NCI-H1930 (cell line): ENCODE data around the gene EP300.
"Not testable (repeated sequence)": the region's sequence is repeated elsewhere in the genome, so short reads cannot be mapped to it uniquely, and the experiment has no call there.

Source experiments
- DNase-seq, 2 experiments: peaks; one replicate each; lab custom pipeline; 2025; lab: John Stamatoyannopoulos, UW

The EP300 gene

DNA sequence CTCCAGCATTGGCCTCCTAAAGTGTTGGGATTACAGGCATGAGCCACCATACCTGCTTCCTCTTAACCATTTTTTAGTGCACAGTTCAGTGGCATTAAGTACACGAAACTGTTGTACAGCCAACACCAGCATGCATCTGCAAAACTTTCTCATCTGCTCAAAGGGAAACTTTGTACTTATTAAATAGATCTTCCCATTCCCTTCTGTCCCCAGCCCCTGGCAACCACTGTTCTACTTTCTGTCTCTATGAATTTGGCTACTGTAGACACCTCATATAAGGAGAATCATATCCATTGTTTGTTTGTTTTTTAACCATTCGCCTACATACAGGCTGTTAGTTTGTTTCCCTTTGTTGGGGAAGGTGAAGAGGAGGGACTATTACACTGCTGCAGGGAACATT, 6.5 kb upstream of the EP300 start:
- no peak for DNase-seq

DNA sequence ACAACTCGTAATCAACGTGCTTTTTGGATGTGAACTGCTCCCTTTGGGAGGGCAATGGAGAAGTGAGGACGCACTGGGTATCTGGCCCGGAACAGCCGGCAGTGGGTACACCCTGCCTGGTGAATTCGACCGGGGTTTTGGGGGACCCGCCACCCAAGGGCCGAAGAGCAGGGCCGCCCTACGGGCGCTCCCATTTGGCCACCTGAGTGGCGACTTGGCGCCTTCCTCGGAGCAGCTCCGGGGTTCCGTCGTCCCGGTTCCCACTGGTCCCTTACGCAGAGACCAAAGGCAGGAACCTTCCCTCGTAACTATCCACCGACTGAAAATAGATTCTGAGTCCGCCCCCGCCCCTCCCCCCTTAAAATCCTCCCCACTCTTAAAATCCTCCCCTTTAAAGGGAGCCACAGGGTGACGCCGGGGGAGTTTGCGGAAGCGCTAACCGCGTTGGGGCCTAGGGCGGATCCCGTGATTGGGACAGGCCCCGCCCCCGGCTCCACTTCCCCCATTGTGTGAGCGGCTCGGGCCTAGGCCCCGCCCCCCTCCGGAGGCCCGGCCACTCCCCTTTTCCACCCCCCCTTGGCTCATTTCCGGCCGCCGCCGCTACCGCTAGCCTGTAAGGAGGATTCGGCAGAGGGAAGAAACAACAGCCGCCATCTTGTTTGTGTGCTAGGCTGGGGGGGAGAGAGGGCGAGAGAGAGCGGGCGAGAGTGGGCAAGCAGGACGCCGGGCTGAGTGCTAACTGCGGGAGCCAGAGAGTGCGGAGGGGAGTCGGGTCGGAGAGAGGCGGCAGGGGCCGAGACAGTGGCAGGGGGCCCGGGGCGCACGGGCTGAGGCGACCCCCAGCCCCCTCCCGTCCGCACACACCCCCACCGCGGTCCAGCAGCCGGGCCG, 1.0 kb upstream of the EP300 start:
- peak; percentile 95 to 97 for DNase-seq

GRCh38 chr22:41092847-41093411, 537 bp downstream of the EP300 start:
- DNase-seq, result peak in 1 of 2 experiments; percentile 31

- no peak for DNase-seq
Observed at GRCh38 chr22:41094041-41094593, 1.7 kb downstream of the EP300 start.

DNA sequence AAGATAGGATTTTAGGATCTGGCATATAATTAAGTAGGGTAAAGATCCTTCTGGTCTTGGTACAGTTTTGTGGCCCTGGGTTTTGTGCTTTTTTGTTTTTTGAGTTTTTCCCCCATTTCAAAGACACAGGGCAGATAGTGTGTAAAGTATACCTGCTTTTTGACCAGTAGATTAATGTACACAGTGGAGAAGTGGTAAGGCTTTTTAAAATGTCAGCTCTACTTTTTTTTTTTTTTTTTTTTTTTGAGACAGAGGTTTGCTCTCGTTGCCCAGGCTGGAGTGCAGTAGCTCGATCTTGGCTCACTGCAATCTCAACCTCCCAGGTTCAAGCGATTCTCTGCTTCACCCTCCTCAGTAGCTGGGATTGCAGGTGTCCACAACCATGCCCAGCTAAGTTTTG, 4.0 kb downstream of the EP300 start:
- DNase-seq, result no peak

- DNase-seq, result no peak
Observed at GRCh38 chr22:41096841-41097240, 4.4 kb downstream of the EP300 start.

- no peak for DNase-seq
Observed at GRCh38 chr22:41099036-41099435, 6.6 kb downstream of the EP300 start.

DNA sequence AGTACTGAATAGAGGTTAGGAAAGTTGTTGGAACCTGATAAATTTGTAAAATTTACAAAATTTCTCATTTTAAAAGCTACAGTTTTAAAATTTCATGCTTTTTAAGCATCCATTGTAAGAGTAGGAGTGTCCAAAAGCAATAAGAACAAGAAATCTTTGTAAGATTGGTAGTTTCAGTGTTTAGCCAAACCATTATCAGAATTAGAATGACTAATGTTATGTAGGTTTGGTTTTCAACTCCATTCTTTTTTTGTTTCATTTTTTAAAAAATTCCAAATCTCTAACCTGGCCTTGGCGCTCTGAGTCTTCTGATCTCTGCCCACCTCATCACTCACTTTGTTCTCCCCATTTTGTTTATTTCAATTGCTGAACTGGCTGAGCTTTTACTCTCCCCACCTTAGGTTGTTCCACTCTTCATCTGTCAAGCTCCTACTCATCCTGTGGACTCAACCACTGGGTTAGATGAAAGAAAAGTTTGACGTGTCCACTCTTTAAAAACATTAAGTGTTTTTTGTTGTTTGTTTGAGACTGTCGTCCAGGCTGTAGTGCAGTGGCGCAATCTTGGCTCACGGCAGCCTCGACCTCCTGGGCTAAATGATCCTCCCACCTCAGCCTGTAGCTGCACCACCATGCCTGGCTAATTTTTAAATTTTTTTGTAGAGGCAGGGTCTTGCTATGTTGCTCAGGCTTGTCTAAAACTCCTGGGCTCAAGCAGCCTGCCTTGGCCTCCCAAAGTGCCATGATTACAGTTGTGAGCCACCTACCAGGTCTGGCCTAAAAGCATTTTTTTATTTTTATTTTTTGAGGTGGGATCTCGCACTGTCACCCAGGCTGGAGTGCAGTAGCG, 14.0 kb downstream of the EP300 start:
- DNase-seq, result no peak

DNA sequence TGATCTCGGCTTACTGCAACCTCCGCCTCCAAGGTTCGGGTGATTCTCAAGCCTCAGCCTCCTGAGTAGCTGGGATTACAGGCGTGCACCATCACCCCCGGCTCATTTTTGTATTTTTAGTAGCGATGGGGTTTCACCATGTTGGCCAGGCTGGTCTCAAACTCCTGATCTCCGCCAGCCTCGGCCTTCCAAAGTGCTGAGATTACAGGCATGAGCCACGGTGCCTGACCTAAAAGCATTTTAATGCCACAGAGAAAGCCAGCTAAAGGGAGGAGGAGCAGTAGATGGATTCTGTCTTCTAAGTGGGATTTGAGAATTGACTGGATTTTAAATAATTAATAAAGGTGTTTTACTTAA, 14.6 kb downstream of the EP300 start:
- DNase-seq, result not testable (repeated sequence)

- DNase-seq, result no peak
Observed at GRCh38 chr22:41110968-41111367, 18.6 kb downstream of the EP300 start.

DNA sequence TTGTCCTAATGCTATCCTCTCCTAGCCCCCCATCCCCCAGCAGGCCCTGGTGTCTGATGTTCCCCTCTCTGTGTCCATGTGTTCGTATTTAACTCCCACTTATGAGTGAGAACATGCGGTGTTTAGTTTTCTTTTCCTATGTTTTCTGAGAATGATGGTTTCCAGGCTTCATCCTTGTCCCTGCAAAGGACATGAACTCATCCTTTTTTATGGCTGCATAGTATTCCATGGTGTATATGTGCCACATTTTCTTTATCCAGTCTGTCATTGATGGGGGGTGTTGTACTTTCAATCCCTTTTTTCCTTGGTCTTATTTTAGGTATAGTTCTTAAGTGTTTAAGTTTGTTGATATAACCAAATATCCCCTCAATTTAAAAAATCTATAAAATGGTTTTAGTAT, 23.9 kb downstream of the EP300 start:
- no peak for DNase-seq

DNA sequence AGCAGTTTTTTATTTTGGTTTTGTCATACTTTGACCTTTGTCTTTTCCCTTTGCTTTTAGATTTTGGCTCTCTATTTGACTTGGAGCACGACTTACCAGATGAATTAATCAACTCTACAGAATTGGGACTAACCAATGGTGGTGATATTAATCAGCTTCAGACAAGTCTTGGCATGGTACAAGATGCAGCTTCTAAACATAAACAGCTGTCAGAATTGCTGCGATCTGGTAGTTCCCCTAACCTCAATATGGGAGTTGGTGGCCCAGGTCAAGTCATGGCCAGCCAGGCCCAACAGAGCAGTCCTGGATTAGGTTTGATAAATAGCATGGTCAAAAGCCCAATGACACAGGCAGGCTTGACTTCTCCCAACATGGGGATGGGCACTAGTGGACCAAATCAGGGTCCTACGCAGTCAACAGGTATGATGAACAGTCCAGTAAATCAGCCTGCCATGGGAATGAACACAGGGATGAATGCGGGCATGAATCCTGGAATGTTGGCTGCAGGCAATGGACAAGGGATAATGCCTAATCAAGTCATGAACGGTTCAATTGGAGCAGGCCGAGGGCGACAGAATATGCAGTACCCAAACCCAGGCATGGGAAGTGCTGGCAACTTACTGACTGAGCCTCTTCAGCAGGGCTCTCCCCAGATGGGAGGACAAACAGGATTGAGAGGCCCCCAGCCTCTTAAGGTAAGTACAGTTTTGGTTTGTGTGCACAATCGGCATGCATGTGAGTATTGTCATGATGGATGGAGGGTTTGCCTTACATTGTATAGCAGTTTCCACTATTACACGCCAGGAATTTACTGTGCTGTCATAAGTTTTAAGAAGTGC, 25.0 kb downstream of the EP300 start:
- no peak for DNase-seq

DNA sequence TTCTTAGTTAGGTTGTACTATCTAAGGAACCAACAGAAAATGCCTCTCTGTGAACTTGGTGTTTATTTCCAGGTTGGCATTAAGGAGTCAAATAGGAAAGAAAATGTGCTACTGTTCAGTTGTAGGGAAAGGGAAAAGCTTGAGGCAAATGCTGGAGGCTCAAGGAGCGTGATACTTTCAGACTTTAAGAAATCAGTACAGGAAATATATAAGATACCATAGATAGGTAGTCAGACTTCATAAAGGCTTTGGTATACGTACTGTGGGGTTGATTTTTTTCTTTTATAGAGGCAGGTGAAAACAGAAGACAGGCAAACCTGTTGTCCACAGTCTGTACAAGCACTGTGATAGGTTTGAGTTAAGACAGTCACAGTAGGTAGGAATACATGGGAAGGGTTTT, 30.8 kb downstream of the EP300 start:
- no peak for DNase-seq

GRCh38 chr22:41124086-41124485, 31.7 kb downstream of the EP300 start:
- DNase-seq, result no peak

DNA sequence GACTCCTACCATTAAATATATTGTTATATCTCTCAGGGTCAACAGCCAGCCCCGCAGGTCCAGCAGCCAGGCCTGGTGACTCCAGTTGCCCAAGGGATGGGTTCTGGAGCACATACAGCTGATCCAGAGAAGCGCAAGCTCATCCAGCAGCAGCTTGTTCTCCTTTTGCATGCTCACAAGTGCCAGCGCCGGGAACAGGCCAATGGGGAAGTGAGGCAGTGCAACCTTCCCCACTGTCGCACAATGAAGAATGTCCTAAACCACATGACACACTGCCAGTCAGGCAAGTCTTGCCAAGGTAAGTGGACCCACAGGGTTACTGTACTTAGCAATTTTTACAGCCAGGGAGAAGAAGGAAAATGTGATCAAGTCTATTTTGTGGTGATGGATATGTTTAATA, 35.1 kb downstream of the EP300 start:
- no peak for DNase-seq

DNA sequence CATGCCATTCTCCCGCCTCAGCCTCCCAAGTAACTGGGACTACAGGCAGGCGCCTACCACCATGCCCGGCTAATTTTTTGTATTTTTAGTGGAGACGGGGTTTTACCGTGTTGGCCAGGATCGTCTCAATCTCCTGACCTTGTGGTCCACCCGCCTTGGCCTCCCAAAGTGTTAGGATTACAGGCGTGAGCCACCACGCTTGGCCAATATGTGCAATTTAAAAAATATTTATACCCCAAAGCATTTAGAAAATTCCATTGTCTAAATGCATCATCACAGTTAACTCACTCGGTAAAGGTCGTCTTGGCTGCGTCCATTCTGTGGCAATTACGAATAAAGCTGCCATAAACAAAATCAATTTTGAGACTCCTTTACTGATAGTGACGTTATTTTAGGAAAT, 36.2 kb downstream of the EP300 start:
- no peak for DNase-seq

DNA sequence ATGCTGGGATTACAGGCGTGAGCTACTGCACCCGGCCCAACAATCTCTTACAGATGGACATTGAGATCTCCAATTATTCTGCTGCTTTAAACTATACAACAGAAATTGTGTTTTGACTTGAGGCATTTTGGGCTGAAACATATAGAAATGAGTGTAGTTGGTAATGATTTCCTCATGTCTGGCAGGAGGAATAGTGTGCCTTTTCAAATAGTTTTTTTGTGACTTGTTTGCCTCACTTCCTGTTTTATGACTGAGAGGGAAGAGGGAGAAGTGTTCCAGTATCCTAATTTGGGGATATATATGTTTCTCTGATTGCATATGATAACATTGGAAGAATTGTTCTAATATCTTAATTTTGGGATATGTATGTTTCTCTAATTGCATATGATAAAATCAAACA, 40.2 kb downstream of the EP300 start:
- no peak for DNase-seq

DNA sequence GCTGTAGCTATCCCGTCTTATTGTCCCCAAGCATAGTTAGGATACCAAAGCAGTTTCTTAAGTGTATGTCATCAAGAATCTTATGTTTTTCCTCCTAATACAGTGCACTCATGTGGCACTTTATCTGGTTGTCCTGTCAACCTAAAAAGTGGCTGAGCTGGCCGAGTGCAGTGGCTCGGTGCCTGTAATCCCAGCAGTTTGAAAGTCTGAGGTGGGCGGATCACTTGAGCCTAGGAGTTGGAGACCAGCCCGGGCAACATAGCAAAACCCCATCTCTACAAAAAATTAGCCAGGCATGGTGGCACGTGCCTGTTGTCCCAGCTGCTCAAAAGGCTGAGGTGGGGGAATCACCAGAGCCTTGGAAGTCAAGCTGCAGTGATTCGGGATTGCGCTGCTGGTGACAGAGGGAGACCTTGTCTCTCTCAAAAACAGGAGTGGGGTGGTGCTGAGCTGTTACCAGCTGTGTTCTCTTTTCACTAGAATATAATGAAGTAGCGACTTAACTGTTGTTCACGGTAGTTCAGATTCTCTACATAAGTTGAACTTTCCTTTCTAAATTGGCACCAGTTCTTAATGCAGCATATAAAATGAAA, 48.1 kb downstream of the EP300 start:
- no peak for DNase-seq

DNA sequence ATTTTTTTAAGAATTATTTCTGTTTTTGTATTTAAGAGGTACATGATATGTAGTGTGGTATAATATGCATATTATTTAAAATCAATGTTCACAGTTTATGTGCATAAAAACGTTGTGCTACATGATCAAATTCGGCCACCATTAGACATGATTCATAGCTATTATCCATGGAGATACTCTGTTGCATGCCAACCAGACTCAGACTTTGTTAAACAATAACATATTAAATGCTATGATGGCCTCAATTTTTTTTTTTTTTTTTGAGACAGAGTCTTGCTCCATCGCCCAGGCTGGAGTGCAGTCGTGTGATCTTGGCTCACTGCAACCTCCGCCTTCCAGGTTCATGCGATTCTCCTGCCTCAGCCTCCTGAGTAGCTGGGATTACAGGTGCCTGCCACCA, 53.5 kb downstream of the EP300 start:
- not testable (repeated sequence) for DNase-seq

- DNase-seq, result no peak
Observed at GRCh38 chr22:41146573-41146972, 54.2 kb downstream of the EP300 start.

GRCh38 chr22:41147722-41148121, 55.3 kb downstream of the EP300 start:
- DNase-seq, result no peak
